Upper lobe of left lung (tissue), 6 donors: ENCODE measurements around the gene DPP10. TPM values are rescaled to one million over a fixed set of nuclear protein-coding genes. Genes with fewer than 3 reads are reported as not detected.
"Not testable (repeated sequence)": the region's sequence is repeated elsewhere in the genome, so short reads cannot be mapped to it uniquely, and the experiment has no call there.

Source experiments
- ATAC-seq, 2 donors: fragments of 200-7000 bp; cut with Tn5 transposase; one replicate each; pipeline ENCODE4 v1.9.1; 2022; ENCODE audit warnings: mild to moderate bottlenecking in 2 of 2, moderate library complexity in 2 of 2; ENCODE audit not compliant: low FRiP score in 2 of 2
- DNase-seq, 2 donors: peaks; one replicate each; pipeline ENCODE4 v3.0.0-alpha.2; 2019 to 2020
- H3K27ac ChIP-seq, 4 donors: fragments of 200-600 bp; sonication (generic); one replicate each; pipeline ENCODE4 v1.5.1; 2016 to 2019
- H3K27me3 ChIP-seq, 4 donors: fragments of 200-600 bp; sonication (generic); one replicate each; pipeline ENCODE4 v1.5.1; 2017 to 2019
- H3K36me3 ChIP-seq, 4 donors: fragments of 200-600 bp; sonication (generic); one replicate each; pipeline ENCODE4 v1.5.1; 2016 to 2019
- H3K4me1 ChIP-seq, 4 donors: fragments of 200-600 bp; sonication (generic); one replicate each; pipeline ENCODE4 v1.5.1; 2018 to 2019
- H3K4me3 ChIP-seq, 4 donors: fragments of 200-600 bp; sonication (generic); one replicate each; pipeline ENCODE4 v1.5.1; 2017 to 2019; ENCODE audit warnings: mild to moderate bottlenecking in 2 of 4, moderate library complexity in 1 of 4
- H3K9me3 ChIP-seq, 4 donors: fragments of 200-600 bp; sonication (generic); one replicate each; pipeline ENCODE4 v1.5.1; 2018 to 2019
- CTCF ChIP-seq, 6 experiments: fragments of 450-650 bp in 4 of 6; fragments of 200-600 bp in 2 of 6; sonication (generic) in 2 of 6; IDR thresholded peaks; one replicate each; pipeline ENCODE4 v1.5.1; 2016 to 2019; ENCODE audit warnings: antibody characterized with exemption in 6 of 6
- EP300 ChIP-seq, 4 donors: sonication (generic); formaldehyde crosslinking; IDR thresholded peaks; one replicate each; pipeline ENCODE4 v1.5.1; 2017; ENCODE audit warnings: antibody characterized with exemption in 4 of 4, control low read depth in 2 of 4
- POLR2A ChIP-seq, 4 donors: fragments of 450-650 bp; IDR thresholded peaks; one replicate each; pipeline ENCODE4 v1.5.1; 2016 to 2017; ENCODE audit warnings: antibody characterized with exemption in 4 of 4, mild to moderate bottlenecking in 2 of 4
- POLR2AphosphoS5 ChIP-seq, 2 donors: sonication (generic); formaldehyde crosslinking; IDR thresholded peaks; one replicate each; pipeline ENCODE4 v1.5.1; 2017; ENCODE audit warnings: antibody characterized with exemption in 2 of 2
- WGBS, 2 donors: methylation state at CpG; one replicate each; pipeline ENCODE4 v1.1.5; 2017 to 2018; 5-methylcytosine and 5-hydroxymethylcytosine counted together
- total RNA-seq, 6 donors: library from RNA; depleted of rRNA in 4 of 6; stranded (reverse); fragments of >200 nt in 4 of 6; gene quantifications; one replicate each; pipeline versions ENCODE4 v1.1.0 to v1.2.1, GENCODE V29; 2016 to 2021
- donor health status: DM: no; HTN: no; CAD: no; lungs with moderate emphysema.
- donor health status: DM: no; HTN: yes; CAD: no; lungs with severe emphysema.

The DPP10 gene
- total RNA-seq, 6 donors from 2014 or later = 0.46 to 1.7 (median 0.77) TPM; not detected in 2

GRCh38 chr2:115427436-115427835 lies 985.0 kb downstream of the DPP10 start:
- no peak for DNase-seq
- WGBS, 2 donors = 67 to 71% methylated on average over 1 of the region's 1 CpG

GRCh38 chr2:115440746-115441145 lies 998.3 kb downstream of the DPP10 start:
- not testable (repeated sequence) for ATAC-seq, H3K27me3 ChIP-seq, H3K4me1 ChIP-seq, H3K9me3 ChIP-seq, H3K27ac ChIP-seq, DNase-seq, H3K4me3 ChIP-seq, H3K36me3 ChIP-seq
- WGBS, 2 donors = 22 to 24% methylated on average over 6 of the region's 6 CpGs

More at GRCh38 chr2:115427436-115427835, 985.0 kb downstream of the DPP10 start:
- Histone ChIP-seq H3K9me3 (peaks cover 0 to 13% (median 0%) of the 10 kb centered on the region in 4 donors), H3K4me1 (no peaks in the 10 kb centered on the region), H3K36me3 (no peaks in the 10 kb centered on the region), H3K27me3 (no peaks in the 10 kb centered on the region), H3K27ac (no peak overlapping the region), H3K4me3 (no peak overlapping the region)
- peak; percentile 14 to 22 for ATAC-seq
- TF ChIP-seq EP300 (IDR thresholded peaks at IDR 0.05) = no peak
- TF ChIP-seq POLR2AphosphoS5 (IDR thresholded peaks at IDR 0.05) = no peak
- no peak for TF ChIP-seq CTCF (IDR thresholded peaks at IDR 0.05)
- no peak for TF ChIP-seq POLR2A (IDR thresholded peaks at IDR 0.05)

- no peaks in the 10 kb centered on the region for H3K36me3 ChIP-seq
- no peak for TF ChIP-seq POLR2AphosphoS5 (IDR thresholded peaks at IDR 0.05)
- no peak for TF ChIP-seq POLR2A (IDR thresholded peaks at IDR 0.05)
- no peak for TF ChIP-seq CTCF (IDR thresholded peaks at IDR 0.05)
- TF ChIP-seq EP300 (IDR thresholded peaks at IDR 0.05) = no peak
- ATAC-seq (no peak), DNase-seq (no peak)
- H3K4me1 ChIP-seq = no peaks in the 10 kb centered on the region
- no peak overlapping the region for H3K4me3 ChIP-seq
- no peaks in the 10 kb centered on the region for H3K27me3 ChIP-seq
- no peak overlapping the region for H3K27ac ChIP-seq
- 25 to 68% methylated on average over 1 of the region's 1 CpG for WGBS, 2 donors
- peaks cover 0 to 8% (median 0%) of the 10 kb centered on the region in 4 donors for H3K9me3 ChIP-seq
Observed at GRCh38 chr2:115443539-115444185, 1001.2 kb downstream of the DPP10 start.

GRCh38 chr2:115460008-115460407 lies 1017.6 kb downstream of the DPP10 start:
- TF ChIP-seq EP300 (IDR thresholded peaks at IDR 0.05) (no peak), POLR2AphosphoS5 (IDR thresholded peaks at IDR 0.05) (no peak), POLR2A (IDR thresholded peaks at IDR 0.05) (no peak), CTCF (IDR thresholded peaks at IDR 0.05) (no peak)
- H3K9me3 ChIP-seq = peaks cover 0 to 4% (median 1%) of the 10 kb centered on the region in 4 donors
- ATAC-seq = no peak
- H3K27me3 ChIP-seq = no peaks in the 10 kb centered on the region
- H3K36me3 ChIP-seq = no peaks in the 10 kb centered on the region
- 54 to 57% methylated on average over 2 of the region's 2 CpGs for WGBS, 2 donors
- DNase-seq = no peak
- no peak overlapping the region for H3K27ac ChIP-seq
- no peaks in the 10 kb centered on the region for H3K4me1 ChIP-seq
- H3K4me3 ChIP-seq = no peak overlapping the region

GRCh38 chr2:115480741-115481140 lies 1038.3 kb downstream of the DPP10 start:
- no peaks in the 10 kb centered on the region for H3K4me1 ChIP-seq
- H3K36me3 ChIP-seq = no peaks in the 10 kb centered on the region
- H3K27ac ChIP-seq = no peak overlapping the region
- TF ChIP-seq EP300 (IDR thresholded peaks at IDR 0.05) = no peak
- no peak for TF ChIP-seq POLR2A (IDR thresholded peaks at IDR 0.05)
- no peak for TF ChIP-seq POLR2AphosphoS5 (IDR thresholded peaks at IDR 0.05)
- TF ChIP-seq CTCF (IDR thresholded peaks at IDR 0.05) = no peak
- H3K27me3 ChIP-seq = no peaks in the 10 kb centered on the region
- H3K4me3 ChIP-seq = no peak overlapping the region
- peaks cover 0 to 2% (median 0%) of the 10 kb centered on the region in 4 donors for H3K9me3 ChIP-seq
- ATAC-seq (no peak), DNase-seq (no peak)
- WGBS, 2 donors = 72 to 88% methylated on average over 1 of the region's 1 CpG
